NCI-H1105 (cell line): ENCODE results near the gene FCMR.

Experiments
- DNase-seq: peaks from one replicate; lab custom pipeline; 2025; lab: John Stamatoyannopoulos, UW

Gene FCMR

DNA sequence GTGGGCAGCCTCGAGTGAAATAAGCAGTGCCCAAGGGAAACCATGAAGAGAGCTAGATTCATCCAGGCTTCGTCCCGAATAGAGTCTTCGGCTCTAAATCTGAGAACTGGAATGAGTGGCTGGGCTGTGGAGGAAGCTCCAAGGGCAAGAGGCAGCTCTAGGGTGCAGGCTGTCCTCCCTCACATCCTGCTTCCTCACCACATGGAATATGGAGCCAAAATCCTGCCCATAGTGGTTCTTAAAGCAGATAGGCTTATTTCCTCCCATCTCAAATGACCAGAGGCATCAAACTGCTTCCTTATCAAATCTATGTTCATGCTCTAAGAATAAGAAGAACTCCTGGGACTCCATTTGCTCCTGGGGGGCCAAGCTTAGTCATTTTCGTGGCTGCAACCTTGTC is 22.0 kb downstream of the FCMR start:
- DNase-seq: no peak

GRCh38 chr1:206898915-206899431 is 22.8 kb downstream of the FCMR start:
- DNase-seq: no peak

DNA sequence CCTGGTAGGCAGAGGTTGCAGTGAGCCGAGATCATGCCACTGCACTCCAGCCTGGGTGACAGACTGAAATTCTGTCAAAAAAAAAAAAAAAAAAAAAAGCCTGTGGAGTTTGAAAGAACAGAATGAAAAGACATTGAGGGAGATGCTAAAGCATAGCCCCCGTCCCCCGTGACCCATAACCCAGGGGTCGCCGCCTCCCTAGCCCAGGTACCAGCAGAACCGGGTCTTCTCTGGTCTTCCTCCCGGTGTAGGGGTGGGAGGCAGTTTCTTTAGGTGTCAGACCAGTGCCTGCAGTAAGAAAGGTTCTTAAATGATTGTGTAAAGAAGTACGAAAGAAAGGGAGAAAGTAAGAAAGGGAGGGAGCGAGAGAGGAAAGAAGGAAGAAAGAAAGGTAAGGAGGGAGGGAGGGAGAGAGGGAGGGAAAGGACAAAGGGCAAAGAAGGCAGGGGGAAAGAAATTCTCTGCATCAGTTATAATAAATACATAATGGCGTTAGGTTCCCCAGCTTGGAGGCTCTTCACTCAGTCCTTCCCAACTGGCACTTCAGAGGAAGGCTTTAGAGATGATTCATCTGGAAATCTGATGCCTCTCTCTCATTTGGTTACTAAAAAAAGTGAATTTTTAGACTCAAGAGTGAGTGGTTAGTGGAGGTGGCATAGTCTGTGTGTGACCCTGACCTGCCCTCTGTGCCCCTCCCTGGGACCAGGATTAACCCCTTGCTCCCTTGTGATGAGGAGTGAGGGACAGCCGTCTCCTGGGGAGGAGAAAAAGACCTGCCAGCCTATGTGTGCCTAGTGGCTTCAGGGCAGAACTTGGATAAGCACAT is 23.4 kb downstream of the FCMR start:
- no peak for DNase-seq

DNA sequence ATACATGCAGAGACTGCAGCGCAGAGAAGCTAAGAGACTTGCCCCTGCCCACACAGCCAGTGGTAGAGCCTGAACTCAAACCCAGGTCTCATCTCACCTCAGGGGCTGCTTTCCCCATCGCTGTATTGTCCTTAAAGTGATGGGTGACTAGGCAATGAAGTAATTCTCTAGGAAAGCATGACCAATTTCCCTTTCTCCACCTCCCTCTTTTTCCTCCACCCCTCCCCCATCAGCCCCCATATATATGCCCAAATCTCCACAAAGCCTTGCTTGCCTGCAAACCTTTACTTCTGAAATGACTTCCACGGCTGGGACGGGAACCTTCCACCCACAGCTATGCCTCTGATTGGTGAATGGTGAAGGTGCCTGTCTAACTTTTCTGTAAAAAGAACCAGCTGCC is 24.6 kb downstream of the FCMR start, which contains the start of gene IL24:
TSS of gene IL24 (plus strand) at position 269 of the 400 bp plus-strand sequence. CDS start 390 bp downstream, outside the sequence.
- no peak for DNase-seq

- DNase-seq: no peak
Observed at GRCh38 chr1:206896261-206896660, 25.5 kb downstream of the FCMR start.

GRCh38 chr1:206895837-206896242 is 25.9 kb downstream of the FCMR start:
- peak; percentile 23 for DNase-seq

GRCh38 chr1:206895325-206895724 is 26.4 kb downstream of the FCMR start:
- DNase-seq: peak; percentile 56

GRCh38 chr1:206893380-206893779 is 28.4 kb downstream of the FCMR start:
- no peak for DNase-seq

DNA sequence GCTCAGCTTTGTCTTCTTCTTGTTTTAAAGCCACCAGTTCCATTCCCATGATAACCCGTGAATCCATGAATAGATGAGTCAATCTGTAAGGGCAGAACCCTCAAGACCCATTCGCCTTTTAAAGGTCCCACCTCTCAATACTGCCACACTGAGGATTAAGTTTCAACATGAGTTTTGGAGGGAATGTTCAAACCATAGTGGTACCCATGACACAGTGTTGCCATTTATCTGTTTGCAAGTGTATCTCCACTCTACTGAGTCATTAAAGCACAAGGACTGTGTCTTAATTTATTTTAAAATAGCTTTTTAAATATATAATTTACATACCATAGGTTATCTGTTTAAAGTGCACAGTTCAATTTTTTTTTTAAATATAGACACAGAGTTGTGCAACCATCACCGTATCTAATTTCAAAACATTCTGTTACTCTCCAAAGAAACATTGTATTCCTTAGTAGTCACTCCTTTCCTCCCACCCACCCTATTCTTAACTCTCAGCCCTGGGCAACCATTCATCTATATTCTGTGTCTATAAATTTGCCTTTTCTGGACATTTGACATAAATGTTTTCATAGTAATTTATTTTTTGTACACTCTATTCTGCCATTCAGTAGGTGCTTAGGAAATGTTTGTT is 29.3 kb downstream of the FCMR start:
- no peak for DNase-seq

GRCh38 chr1:206891412-206891811 is 30.3 kb downstream of the FCMR start:
- no peak for DNase-seq

DNA sequence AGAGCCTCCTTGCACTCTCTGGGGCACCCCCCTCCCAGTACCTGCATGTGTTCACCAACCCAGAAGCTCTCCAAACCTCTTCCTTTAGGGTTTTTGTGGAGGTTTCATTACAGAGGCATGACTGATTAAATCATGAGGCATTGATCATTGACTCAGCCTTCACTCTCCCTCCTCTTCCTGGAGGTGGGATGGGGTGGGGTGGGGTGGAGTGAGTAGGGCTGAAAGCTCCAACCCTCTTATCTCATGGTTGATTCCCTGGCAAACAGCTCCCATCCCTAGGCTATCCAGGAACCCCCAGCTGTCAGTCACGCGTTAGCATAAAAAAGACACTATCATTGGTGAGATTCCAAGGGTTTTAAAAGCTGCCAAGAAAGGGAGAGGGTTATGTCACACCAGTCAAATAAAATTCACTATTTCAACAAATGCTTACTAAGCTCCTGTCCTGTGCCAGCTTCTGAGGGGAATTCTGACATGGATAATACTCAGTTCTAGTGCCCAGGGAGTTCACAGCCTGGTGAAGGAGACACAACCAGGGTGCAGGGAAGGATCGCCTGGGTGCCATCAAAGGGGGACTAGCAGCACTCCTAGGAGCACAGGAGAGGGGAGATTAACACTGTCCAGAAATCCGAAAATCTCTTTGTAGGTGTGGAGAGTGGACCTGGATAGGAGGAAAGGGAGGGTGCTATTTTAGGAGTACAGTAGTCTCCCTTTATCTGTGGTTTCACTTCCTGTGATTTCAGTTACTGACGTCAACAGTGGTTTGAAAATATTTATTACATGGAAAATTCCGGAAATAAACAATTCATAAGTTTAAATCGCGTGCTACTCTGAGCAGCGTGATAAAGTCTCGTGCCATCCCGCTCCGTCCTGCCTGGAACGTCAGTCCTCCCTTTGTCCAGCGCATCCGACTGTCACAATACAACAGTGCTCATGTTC is 31.3 kb downstream of the FCMR start:
- DNase-seq: no peak

GRCh38 chr1:206887701-206888100 is 34.0 kb downstream of the FCMR start:
- DNase-seq: no peak

DNA sequence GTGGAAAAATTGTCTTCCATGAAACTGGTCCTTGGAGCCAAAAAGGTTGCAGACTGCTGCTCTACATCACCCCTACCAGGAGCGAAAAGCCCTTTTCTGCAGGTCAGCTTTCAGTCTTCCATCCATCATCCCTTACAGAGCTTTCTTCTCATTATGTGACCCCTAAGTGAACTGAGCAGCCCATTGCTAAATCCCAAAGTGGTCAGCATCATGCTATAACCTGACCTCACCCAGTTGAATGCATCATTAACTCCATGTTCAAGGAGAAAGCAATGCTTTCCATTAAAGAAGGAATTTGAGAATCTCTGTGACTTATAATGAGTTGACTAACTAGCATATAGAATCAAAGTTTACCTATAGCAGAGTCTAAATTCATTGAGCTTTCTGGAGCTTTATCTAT is 34.9 kb downstream of the FCMR start:
- DNase-seq: no peak

DNA sequence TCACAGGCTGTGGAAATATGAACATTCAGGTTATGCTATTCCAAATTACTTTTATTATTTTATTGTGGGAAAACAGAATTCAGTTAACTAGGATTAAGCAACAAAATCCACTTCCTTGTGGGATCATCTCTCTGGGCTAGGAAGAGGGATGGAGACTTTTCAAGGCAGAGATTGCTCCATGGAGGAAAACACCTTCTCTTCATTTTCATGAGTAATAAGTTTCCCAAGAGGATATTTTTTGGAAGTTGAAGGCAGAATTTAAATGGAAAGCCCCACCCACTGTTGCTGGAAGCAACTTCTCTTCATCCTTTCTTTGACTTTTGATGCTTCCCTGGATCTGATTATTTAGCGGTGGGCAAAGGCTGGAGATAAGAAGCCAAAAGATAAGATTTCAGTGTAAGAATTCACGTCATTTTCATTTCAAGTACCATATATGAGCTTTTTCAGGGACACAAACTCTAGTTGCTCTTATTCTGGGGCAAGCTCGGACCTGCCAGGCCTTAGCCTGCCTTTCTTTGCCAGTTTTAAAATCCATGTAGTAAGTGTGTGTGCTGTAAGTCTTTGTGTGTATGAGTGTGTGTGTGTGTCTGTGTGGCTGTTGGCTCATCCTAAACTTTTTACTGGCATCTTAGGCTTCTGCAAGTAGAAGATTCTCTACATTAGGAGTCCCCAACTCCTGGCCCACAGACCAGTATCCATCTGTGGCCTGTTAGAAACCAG is 36.2 kb downstream of the FCMR start:
- no peak for DNase-seq

GRCh38 chr1:206883876-206884275 is 37.9 kb downstream of the FCMR start:
- no peak for DNase-seq

DNA sequence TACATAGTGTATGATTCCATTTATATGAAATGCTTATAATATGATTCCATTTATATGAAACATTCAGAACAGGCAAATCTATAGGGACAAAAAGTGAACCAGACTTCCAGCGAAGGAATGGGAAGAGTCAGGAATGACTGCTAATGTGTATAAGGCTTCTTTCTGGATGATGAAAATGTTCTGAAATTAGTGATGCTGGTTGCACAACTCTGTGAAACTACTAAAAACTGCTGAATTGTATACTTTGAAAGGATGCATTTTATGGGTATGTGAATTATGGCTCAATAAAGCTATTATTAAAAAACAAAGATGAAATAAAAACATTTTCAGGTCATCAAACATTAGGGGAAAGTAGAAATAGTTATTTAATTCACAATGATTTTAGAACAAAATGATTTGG is 38.6 kb downstream of the FCMR start:
- no peak for DNase-seq

DNA sequence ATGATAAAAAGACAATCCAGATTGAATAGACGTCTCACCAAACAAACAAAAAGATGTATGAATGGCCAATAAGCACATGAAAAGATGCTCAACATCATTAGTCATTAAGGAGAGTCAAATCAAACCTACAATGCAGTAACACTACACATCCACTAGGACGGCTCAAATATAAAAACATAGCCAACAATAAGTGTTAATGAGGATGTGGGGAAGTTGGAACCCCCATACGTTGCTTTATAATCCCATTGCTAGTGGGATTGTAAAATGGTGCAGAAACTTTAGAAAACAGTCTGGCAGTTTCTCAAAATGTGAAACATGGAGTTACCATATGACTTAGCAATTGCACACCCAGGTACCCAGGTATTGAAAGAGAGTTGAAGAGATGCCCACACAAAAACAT is 39.2 kb downstream of the FCMR start:
- no peak for DNase-seq

- no peak for DNase-seq
Observed at GRCh38 chr1:206880314-206880713, 41.4 kb downstream of the FCMR start.

GRCh38 chr1:206878456-206878855 is 43.3 kb downstream of the FCMR start:
- DNase-seq: no peak

DNA sequence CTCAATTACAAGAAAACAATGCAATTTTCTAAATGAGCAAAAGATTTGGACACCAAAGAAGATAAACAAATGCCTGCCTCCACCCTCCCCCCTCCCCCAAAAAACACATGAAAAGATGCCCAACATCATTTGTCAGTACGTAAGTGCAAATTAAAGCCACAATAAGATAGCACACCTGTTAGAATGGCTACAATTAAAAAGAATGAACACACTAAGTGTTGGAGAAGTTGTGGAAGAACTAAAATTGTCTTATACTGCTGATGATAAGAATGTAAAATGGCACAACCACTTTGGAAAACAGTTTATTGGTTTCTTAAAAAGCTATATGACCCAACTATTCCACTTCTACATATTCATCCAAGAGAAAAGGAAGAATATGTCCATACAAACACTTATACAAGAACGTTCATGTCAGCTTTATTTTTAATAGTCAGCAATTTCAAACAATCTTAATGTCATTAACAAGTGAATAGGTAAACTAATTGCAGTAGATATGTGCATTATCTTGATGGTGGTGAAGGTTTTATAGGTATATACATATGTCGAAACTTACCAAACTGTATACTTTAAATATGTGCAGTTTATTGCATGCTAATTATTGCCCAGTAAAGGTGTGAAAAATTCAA is 45.9 kb downstream of the FCMR start:
- DNase-seq: no peak

DNA sequence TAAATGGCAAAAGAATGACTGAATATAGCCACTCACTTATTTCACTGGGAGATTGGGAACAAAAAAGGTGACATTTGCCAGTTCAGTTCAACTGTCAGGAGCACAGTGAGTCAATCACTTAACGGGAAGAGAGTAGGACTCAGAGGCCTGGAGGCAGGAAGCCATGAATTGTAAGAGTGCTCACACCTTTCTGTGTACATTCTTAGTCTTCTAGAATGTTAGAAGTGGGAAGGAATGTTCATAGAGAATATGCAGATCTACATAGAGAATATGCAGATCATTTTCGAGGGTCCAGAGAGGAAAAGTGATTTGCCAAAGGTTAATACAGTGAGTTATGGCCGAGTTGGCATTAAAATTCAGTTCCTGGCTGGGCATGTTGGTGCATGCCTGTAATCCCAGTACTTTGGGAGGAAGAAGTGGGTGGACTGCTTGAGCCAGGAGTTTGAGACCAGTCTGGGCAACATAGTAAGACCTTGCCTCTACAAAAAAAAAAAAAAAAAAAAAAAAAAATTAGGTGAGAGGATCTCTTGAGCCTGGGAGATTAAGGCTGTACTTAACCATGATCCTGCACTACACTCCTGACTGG is 48.0 kb downstream of the FCMR start:
- DNase-seq: no peak
